Measurements from ENCODE around the gene MYO10.

DNA sequence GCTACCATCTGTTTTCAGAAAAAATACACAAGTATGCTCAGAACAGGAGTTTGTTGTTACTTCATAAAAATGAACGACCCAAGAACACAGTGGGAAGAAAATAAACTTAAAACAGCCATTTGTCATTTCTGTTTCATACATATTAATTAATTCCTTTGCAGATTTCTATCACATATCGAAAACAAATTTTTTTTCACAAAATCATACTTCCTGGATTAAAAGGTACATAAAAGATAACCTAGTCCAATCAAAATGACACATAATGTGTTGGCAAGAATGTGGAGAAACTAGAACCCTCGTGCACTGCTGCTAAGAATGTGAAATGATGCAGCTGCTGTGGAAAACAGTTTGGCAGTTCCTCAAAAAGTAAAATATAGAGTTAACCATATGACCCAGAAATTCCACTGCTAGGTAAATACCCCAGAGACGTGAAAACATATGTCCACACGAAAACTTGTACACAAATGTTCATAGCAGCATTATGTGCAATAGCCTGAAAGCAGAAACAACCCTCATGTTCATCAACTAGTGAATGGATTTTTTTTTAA lies 46.0 kb downstream of the MYO10 start:
- TF ChIP-seq, protein P1, sequence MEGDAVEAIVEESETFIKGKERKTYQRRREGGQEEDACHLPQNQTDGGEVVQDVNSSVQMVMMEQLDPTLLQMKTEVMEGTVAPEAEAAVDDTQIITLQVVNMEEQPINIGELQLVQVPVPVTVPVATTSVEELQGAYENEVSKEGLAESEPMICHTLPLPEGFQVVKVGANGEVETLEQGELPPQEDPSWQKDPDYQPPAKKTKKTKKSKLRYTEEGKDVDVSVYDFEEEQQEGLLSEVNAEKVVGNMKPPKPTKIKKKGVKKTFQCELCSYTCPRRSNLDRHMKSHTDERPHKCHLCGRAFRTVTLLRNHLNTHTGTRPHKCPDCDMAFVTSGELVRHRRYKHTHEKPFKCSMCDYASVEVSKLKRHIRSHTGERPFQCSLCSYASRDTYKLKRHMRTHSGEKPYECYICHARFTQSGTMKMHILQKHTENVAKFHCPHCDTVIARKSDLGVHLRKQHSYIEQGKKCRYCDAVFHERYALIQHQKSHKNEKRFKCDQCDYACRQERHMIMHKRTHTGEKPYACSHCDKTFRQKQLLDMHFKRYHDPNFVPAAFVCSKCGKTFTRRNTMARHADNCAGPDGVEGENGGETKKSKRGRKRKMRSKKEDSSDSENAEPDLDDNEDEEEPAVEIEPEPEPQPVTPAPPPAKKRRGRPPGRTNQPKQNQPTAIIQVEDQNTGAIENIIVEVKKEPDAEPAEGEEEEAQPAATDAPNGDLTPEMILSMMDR (IDR thresholded peaks at IDR 0.05), result no peak
- TF ChIP-seq POLR2A (IDR thresholded peaks at IDR 0.05), result no peak
- no peak for TF ChIP-seq EP300 (IDR thresholded peaks at IDR 0.05)
